Fibroblast of the aortic adventitia (primary cell): ENCODE measurements around the gene MIB1. TPM values are rescaled to one million over a fixed set of nuclear protein-coding genes. Genes with fewer than 3 reads are reported as not detected.
A peak's percentile ranks its signal among the peaks of the same experiment; 100 is the strongest.
"Not testable (repeated sequence)": the region's sequence is repeated elsewhere in the genome, so short reads cannot be mapped to it uniquely, and the experiment has no call there.

Experiments used
- DNase-seq: peaks from one replicate; pipeline ENCODE4 v3.0.0-alpha.2; 2010; ENCODE audit warnings: low read depth
- H3K4me3 ChIP-seq: 2 replicates; pipeline ENCODE4 v1.5.1; 2011; ENCODE audit warnings: low read depth, mild to moderate bottlenecking, control low read depth, low read length, moderate library complexity
- total RNA-seq: library from RNA; depleted of rRNA; stranded (reverse); fragments of >200 nt; gene quantifications from 2 replicates; pipeline ENCODE4 v1.2.3, GENCODE V29; 2012; ENCODE audit warnings: low replicate concordance
- TF ChIP-seq, protein P1 (sequence below): IDR thresholded peaks from 2 replicates; pipeline ENCODE4 v1.5.1; 2011; ENCODE audit warnings: mild to moderate bottlenecking, low read length, control low read depth, inconsistent platforms; ENCODE audit not compliant: insufficient read depth

Gene MIB1
- total RNA-seq, 1 donor: 47.0 TPM

- no peak for DNase-seq
- TF ChIP-seq, protein P1, sequence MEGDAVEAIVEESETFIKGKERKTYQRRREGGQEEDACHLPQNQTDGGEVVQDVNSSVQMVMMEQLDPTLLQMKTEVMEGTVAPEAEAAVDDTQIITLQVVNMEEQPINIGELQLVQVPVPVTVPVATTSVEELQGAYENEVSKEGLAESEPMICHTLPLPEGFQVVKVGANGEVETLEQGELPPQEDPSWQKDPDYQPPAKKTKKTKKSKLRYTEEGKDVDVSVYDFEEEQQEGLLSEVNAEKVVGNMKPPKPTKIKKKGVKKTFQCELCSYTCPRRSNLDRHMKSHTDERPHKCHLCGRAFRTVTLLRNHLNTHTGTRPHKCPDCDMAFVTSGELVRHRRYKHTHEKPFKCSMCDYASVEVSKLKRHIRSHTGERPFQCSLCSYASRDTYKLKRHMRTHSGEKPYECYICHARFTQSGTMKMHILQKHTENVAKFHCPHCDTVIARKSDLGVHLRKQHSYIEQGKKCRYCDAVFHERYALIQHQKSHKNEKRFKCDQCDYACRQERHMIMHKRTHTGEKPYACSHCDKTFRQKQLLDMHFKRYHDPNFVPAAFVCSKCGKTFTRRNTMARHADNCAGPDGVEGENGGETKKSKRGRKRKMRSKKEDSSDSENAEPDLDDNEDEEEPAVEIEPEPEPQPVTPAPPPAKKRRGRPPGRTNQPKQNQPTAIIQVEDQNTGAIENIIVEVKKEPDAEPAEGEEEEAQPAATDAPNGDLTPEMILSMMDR: no peak
- H3K4me3 ChIP-seq: no peak overlapping the region
These were observed 7.6 kb upstream of the MIB1 start for GRCh38 chr18:21733011-21733410.

GRCh38 chr18:21735452-21736015 lies 5.1 kb upstream of the MIB1 start:
- TF ChIP-seq, protein P1: no peak
- peak; percentile 49 for DNase-seq
- H3K4me3 ChIP-seq: no peak overlapping the region

- H3K4me3 ChIP-seq: not testable (repeated sequence)
These were observed 3.7 kb upstream of the MIB1 start for GRCh38 chr18:21736926-21737325.

DNA sequence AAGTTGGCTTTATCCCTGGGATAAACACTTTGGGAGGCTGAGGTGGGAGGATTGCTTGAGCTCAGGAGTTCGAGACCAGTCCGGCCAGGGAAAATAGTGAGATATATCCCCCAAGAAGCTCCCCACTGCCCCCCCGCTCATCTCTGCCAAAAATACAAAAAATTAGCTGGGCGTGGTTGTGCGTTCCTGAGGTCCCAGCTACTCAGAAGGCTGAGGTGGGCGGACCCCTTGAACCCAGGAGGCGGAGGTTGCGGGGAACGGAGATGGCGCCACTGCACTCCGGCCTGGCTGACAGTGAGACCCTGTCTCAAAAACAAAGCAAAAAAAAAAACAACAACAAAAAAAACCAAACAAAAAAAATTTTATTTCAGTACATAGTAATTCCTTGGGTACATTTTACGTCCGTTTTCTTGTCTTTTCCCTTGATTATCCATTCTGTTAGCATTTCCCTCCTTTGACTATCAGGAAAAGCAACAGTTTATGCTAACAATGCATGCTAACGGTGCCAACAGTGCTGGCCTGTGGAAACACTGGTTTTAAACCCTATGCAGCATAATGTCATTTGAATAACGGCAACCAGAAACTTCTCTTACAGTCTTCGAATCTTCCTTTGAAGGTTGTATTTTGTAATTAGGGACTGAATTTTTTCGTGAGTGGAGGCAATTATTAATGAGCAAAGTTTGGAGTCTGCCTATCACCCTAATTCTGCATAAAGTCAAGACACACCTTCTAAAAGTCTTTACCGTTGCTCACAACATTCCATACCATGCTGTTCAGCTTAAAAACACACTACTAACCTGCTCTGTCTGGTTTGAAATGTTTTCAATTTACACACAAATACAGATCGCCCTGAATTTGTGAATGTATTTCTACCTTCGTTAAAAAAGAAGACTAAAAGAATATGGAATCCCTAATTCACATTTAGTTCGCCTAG lies 721 bp upstream of the MIB1 start:
- H3K4me3 ChIP-seq: peak overlapping the region; percentile 13
- TF ChIP-seq, protein P1: no peak
- no peak for DNase-seq

More at GRCh38 chr18:21736926-21737325, 3.7 kb upstream of the MIB1 start:
- not testable (repeated sequence) for DNase-seq

DNA sequence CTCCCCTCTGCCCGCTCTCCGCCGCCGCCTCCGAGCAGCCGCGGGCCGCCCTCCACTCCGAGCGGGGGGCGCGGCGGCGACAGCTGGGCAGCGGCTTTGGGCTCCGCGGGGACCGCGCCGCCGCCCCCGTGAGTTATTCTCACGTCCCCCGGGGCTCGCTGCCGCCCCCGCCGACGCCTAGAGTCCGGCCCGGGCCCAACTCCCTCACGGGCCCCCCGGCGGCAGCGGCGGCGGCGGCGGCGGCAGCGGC lies 645 bp downstream of the MIB1 start:
- TF ChIP-seq, protein P1: no peak
- peak overlapping the region; percentile 91 for H3K4me3 ChIP-seq
- no peak for DNase-seq

DNA sequence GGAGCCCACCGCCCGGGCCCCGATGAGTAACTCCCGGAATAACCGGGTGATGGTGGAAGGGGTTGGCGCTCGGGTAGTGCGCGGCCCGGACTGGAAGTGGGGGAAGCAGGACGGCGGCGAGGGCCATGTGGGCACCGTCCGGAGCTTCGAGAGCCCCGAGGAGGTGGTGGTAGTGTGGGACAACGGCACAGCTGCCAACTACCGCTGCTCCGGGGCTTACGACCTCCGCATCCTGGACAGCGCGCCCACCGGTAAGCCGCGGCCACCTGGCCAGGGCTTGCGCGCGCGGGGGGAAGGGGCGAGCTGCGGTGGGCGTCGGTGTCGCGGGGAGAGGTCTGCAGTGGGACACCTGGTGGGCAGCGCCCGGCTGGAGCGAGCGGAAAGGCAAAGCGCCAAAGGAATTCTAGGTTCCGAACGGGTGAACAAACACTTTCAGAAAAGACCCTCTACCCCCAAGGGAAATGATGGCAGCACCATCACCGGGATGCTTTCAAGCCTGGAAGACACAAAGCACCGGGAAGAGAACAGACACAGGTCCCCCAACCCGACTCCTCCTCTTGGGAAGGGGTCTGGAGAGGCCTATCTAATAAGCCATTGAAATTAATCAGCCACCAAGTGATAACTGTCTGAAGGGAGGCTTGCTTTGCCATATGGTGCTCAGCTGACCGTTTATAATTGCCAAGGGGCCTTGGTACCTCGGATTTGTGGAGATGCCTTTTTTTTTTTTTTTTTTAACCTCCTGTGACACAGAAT lies 1.1 kb downstream of the MIB1 start:
- TF ChIP-seq, protein P1: no peak
- peak; percentile 24 for DNase-seq
- H3K4me3 ChIP-seq: peak overlapping the region; percentile 91

GRCh38 chr18:21742315-21742687 lies 1.7 kb downstream of the MIB1 start:
- H3K4me3 ChIP-seq: peak overlapping the region; percentile 91
- no peak for DNase-seq
- TF ChIP-seq, protein P1: no peak
